Pons (tissue), 1 donor: ENCODE measurements around the gene RASSF6.
"Not testable (repeated sequence)": the region's sequence is repeated elsewhere in the genome, so short reads cannot be mapped to it uniquely, and the experiment has no call there.

ENCODE experiments used
- DNase-seq: peaks from one replicate; pipeline ENCODE4 v3.0.0-alpha.2; 2016; ENCODE audit warnings: low spot score

RASSF6 gene

DNA sequence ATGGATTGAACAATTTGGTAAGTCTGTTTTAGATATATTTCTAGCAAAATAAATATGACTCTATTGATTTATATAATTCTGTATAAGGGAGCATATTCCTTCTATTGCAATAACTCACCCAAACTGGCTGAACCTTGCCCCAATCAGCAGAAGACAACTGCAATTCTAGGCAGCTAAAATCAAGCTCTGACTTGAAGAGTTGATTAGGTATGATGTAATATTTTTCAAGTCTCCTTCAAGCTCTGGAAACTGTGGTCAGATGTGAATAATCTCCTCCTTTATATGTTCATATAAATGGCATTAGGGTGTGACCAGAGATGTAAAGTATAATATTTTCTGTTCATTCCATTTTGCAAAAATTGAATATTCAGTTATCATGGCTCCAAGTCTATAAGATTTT lies 8.2 kb downstream of the RASSF6 start:
- DNase-seq = no peak

DNA sequence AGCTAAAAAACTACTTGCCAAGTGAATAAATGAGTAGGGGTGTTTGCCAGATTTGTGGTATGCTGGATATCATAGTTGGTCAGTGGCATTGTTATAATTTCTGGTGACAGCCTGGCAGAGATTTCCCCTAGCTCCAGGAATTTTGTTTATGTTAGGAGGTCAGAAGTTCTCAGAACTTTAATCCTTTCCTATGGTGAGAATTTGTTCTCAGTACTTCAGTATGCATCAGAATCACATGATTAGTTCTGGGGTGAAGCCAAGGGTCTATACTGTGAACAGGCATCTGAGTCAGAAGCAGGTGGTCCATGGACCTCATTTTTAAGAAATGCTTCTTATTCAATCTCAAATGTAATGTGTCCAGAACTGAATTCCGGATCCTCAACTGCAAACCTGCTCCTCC lies 10.5 kb downstream of the RASSF6 start:
- no peak for DNase-seq

DNA sequence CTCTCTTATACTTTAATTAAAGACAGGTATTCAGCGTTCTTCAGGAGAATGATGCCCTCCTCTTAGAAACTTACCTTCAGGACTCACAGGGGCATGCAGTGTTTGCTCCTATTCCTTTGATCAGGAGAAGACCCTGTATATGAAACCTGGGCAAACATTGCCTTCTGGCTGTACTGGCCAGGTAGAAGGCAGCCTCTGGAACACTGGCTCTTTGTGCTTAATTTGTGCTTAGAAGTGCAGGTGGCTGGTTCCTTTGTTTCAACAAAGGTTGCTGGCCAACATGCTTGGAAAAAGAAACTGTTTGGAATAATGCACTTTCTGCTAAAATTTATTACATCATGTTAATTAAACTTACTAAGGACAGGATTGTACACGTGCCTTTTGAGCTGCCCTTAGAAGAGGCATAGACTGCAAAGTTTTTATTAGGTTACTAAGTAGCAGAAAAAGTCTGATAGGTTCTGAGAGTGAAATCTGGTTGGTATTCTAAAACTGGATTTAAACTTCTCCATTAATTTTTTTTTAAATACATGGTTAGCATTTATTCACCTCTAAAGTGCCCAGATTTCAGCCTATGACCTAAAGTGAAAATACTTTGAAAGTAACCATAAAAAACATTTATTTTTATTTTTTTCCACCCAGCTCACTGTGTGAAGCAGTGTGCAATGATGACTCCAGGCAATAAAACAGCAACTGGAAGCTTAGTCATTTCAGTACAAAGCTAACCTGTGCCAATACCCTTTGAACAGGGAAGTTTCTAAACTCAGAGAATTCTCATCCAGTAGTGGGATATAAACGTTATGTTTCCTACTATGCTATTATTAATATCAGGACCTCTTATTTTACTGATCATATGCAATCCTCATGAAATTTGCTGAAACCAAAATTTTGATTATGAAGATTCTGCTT lies 11.3 kb downstream of the RASSF6 start:
- no peak for DNase-seq

DNA sequence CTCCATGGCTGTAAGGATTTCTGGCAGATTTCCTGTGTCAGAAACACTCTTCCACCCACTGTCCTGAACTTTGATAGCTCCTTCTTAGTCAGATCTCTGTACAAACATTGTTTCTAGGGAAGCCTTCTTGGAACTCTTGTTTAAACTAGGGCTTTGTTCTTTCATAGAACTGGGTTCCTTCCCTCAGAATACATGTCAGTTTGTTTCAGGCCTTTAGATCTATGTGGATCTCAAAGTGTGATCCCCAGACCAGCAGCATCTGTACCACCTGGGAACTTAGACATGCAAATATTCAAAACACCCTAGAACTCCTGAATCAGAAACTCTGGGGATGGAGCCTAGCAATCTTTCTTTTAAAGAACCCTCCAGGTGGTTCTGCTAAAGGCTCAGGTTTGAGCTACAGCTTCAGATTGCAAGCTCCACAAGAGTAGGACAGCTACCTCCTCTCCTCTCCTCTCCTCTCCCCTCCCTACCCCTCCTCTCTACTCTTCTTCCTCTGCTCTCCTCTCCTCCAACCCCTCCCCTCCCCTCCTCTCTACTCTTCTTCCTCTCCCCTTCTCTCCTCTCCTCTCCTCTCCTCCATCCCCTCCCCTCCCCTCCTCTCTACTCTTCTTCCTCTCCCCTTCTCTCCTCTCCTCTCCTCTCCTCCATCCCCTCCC lies 12.7 kb downstream of the RASSF6 start:
- no peak for DNase-seq

DNA sequence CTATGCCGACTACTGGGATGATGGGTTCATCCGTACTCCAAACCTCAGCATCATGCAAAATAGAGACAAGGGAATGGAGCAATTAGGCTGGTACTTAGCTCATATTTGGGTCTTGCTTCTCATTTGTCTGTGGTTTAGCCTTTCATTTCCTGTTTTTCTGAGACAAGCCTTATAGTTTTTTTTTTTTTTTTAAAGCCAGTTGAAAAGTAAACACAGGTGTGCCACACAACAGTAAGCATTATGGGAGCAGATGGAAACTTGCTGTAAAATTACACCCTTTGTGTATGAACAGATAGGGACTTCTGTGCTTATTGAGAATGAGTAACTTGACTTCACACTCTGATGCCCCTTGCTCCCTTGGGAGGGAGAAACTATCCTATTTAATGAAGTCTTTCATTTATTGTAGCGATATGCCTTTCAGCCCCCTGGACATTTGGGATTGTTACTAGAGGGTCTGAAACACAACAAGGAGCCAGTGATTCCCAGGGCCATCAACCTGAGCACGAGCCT lies 13.7 kb downstream of the RASSF6 start:
- no peak for DNase-seq

DNA sequence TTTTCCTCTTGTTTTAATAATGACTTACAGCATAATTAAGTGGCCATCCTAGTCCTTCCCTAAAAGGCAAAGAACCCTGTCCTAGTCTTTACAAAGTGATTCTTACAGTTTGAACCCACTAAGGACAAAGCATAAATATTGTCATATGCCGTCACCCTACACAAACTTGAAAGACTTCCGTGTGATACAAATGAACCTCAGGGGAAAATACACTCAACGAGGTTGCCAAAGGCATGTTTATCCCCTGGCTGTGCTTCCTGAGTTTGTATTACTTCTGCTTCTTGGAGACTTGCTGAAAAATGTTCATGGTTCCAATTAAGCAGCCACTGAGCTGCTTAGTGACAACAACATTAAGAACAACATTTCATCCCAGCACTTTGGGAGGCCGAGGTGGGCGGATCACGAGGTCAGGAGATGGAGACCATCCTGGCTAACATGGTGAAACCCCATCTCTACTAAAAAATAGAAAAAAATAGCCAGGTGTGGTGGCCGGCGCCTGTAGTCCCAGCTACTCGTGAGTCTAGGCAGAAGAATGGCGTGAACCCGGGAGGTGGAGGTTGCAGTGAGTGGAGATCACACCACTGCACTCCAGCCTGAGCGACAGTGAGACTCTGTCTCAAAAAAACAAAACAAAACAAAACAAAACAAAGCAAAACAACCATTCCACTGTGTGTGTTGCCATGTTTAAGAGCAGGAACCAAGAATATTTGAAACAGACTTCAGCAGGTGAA lies 16.2 kb downstream of the RASSF6 start:
- DNase-seq = no peak

DNA sequence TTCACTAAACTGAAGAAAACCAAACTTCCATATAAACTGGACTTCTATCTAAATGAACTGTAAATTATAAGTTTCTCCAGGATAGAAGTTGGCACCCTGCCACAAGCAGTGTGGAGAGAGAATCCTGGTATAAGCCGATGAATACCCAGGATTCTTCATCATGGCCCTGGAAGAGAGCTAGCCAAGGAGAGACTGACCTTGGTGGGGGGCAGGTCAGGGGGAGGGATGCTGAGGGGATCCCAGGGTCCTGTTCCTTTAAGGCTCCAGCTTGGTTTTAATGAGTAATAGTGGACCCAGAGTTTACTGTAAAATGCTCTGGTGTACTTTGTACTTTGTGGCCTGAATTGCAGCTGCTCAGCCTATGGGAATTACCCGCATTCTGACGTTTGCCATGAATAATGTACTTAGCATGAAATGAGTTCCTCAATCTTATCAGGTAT lies 16.9 kb downstream of the RASSF6 start:
- no peak for DNase-seq

DNA sequence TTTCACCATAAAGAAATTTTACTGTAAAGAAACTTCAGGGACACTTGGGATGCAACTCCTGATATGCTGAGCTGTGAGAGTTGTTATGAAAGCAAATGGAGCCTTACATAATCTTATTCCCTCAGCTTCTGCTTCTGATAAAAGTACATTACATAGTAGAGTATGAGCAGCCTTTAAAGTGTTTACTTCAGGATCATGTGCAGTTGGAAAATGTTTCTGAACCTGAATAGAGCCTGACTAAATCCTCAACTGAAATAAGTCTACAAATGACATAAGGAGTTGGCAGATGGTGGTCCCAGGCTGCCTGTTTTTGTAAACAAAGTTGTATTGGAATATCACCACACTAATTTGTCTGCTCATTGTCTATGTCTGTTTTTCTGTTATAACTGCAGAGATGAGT lies 19.3 kb downstream of the RASSF6 start:
- no peak for DNase-seq

DNA sequence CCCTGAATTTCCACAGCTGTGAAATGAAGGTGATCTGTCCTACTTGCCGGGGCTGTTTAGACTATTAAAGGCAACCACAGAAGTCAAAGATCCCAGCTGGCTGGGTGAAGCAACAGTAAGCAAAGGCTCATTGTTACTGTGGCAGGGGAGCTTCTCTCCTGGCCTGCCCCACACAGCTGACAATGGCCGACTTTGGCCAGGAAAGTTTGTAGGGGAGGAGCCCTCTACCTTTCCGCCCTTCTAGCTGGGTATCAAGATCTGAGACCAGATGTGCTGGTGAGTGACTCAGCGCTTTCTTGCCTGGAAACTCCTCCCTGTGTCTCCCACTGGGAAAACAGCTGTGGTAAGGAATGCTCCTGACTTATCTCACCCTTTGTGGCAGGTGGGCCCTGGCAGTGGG lies 21.1 kb downstream of the RASSF6 start:
- no peak for DNase-seq

DNA sequence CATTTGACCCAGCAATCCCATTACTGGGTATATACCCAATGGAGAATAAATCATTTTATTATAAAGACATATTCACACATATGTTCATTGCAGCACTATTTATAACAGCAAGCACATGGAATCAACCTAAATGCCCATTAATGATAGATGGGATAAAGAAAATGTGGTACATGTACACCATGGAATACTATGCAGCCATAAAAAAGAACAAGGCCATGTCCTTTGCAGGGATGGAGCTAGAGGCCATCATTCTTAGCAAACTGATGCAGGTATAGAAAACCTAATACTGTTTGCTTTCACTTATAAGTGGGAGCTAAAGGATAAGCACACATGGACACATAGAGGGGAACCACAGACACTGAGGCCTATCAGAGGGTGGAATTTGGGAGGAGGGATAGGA lies 22.6 kb downstream of the RASSF6 start:
- no peak for DNase-seq

DNA sequence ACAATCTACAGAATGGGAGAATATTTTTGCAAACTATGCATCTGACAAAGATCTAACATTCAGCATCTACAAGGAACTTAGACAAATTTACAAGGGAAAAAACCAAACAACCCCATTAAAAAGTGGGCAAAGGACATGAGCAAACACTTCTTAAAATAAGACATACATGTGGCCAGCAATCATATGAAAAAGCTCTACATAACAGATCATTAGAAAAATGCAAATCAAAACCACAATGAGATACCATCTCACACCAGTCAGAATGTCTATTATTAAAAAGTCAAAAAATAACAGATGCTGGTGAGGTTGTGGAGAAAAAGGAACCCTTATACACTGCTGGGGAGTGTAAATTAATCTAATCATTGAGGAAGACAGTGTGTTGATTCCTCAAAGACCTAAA lies 23.1 kb downstream of the RASSF6 start:
- DNase-seq = not testable (repeated sequence)

DNA sequence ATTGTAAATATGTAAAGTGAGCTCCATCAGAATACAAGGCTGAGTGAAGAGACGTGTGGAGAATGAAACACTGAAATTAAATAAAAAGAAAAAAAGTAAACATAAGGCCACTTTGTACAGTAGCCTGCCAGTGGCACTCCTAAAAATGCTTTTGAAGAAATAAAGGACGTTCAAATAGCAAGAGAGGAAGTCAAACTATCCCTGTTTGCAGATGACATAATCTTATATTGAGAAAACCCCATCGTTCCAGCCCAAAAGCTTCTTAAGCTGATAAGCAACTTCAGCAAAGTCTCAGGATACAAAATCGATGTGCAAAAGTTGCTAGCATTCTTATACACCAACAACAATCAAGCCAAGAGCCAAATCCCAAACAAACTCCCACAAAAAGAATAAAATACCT lies 24.2 kb downstream of the RASSF6 start:
- DNase-seq = no peak

DNA sequence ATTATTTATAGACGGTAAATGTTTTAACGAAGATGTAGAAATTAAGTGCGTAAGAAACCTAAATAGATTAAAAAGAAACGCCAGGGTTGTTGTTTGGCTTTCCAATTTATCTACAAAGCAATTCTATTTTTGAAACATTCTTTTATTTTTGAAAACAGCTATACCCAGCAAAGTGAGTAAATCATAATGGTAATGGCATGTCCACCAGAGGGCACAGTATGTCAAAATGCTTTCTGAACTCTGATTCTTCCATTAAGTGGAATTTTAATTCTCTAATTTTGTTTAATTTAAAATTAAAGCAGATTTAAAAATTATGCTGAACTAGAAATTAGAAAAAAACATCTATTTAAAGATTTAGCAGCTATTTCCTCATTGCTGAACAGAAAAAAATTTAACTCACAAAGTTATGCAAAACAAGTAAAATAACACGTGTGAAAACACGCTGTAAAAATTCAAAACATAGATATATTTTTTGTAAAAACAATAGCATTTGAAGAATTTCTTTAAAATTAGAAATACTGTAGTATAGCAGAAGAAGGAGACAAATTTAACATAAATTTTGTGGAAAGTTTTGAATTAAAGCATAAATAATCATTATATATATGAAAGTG lies 26.5 kb downstream of the RASSF6 start:
- DNase-seq = peak; percentile 43

DNA sequence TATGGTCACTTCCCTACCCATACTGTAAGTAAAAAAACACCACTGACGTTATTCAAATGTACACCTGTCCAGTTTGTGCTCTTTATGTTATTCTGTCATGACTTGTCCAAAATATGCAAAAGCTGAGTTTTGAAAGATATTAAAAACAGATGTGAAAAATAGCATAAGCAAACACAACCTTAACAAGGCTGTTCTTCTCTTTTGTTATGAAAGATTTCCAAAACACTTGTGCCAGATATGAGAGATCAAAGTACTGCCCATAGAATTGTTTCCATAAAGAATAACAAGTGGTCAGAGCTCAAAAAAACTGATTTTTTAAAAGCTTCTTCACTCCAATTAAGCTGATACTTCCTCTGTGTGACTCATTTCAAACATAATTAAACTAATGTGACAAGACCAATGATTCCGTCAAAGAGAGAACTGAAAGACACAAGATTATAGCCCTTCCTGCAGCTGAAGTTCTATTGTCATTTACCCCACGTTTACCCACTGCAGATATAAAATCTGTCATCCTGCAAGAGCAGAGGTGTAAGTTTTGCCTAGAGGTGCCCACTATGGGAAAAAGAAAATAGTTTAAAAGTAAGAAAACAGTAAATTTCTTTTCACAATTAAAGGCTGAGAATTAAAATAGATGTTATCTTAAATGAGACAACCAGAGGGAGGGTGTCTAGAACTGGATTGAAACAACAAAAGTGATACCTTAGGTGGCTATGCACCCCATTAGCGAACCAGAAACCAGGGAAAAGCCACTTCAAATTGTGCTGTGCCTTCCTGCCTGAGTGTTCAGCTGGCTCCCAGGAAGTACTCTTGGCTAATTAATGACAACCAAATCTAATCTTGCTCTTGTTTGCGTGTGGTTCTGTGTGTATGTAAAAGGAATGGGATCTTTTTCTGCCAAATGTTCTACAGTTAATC lies 30.1 kb downstream of the RASSF6 start:
- no peak for DNase-seq

DNA sequence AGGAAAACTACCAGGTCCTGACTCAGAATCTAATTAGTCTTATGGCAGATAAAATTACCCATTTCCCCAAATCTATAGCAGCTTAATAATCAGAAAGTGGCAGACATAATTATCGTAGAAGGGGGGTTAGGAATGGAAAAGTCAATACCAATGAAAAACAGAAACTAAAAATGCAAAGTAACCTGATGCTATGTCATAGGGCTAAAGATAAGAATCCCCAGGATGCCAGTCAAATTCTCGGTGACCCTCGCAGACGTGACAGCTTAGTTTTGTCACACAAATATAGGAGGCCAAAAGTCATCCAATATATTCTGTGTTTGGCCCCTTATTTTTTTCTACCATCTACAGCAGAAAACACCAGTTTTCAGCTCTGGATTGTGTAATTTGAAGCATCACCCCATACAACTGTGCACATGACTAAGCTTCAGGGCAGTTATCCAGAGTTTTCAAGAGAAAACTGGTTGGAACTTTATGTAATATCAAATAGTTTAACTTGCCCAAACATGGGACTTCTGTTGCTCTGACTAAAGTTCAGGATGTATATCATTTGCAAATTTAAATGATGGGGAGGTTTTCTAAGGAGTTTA lies 30.9 kb downstream of the RASSF6 start:
- DNase-seq = no peak

DNA sequence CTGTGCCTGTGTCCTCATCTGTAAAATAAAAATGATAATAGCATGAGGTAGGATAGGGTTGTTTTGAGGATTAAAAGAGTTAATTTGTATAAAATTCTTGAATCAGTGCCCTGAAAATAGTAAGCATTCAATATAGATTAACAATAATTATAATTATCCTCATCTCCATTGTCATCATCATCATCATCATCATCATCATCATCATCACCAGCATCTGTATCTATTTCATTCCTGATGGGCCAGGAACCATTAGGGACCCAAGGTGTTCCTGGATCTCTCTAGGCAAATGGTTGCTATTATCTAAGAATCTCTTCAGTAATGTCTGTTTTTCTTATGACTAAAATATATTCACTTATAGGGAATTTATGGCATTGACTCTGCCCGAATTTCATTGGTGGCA lies 31.6 kb downstream of the RASSF6 start:
- DNase-seq = no peak

DNA sequence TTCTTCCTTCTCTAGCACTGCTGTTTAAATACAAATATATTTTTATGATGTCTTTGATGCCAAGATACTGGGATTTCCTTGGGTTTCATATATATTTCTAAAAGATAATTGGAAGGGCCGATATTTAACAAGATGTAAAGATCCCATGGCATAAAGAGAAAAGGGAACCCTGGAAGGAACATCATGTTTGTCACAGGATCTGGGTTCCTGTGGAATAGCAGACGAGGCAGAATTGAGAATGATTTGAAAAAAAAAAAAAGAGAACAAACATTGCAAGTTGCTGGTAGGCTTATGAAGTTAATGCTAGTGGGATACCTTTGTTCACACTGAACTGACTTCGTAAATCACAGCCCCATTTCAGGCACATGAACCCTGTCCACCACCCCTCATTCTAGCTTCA lies 33.6 kb downstream of the RASSF6 start:
- DNase-seq = no peak

DNA sequence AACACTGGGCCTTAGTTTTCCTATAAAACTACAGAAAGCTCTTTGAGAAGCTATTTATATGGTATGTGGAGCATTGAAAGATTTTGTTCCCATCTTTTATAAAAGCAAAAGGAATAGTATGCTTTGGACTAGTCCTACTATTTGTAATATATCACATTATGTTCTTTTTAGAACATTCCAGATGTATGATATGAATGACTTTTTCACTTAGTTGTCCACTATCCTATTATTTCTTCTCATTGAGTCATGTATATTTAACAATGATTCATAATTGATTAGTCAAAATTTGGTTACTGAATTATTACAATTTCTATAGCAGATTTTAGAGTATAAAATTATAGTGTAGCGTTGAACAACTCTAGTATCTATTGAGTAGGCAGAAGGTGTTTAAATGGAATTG lies 34.2 kb downstream of the RASSF6 start:
- DNase-seq = no peak

DNA sequence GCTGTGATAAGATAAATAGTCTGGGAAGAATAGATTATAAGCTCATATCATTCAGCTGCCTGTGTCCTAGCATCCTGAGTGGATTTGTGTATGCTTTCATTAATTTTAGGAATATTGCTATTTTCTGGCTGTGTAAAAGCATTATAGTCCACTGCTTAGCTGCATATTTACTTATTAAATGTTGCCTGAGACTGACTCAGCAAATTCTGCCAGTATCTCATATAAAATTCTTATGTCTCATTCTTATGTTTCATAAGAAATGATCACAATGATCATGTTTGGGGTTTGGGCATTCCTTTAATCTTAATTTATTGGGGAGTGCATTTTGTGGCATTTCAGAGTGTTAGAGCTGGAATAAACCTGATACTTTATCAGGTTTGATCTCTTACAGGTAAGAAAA lies 34.9 kb downstream of the RASSF6 start:
- DNase-seq = no peak

DNA sequence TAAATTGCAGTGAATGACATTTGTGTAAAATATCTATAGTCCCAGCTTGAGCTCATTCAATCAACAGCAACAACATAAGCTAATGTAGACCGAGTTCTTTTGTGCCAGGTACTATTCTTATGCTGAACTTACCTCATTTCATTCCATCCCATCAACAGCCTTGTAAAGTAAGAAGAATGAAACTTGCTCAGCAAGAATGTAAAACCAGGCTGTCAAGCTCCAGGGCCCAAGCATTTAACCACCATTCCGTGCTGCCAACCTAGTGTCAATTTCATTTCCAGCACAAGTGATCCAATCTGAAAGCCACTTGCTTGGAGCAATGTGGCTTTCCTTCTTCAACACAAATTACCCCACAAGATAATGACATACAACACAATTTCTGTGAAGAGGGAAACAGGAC lies 36.6 kb downstream of the RASSF6 start:
- no peak for DNase-seq

DNA sequence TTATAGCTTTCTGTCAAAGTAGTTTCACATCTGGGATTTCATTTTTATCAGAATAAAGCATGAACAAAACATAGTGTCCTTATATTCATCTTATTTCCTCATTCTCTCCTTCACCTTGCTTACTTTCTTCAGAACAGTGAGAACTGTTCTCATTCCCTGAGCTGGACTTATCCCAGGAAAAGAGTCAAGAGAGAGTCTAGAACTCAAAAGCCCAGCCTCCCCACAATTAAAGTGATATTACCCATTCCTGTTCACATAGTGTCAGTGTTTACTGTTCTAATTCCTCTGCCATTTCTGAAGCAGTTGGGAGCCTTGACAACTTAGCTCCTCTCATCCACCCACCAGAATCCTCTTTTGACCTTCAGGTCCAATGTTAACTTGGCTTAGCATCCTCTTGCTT lies 42.9 kb downstream of the RASSF6 start:
- DNase-seq = no peak
